ENCODE measurements around the gene MKLN1. TPM values are rescaled to one million over a fixed set of nuclear protein-coding genes. Genes with fewer than 3 reads are reported as not detected.

Gene MKLN1
- total RNA-seq, 1 experiment from 2014 or later, result 90.2 TPM

DNA sequence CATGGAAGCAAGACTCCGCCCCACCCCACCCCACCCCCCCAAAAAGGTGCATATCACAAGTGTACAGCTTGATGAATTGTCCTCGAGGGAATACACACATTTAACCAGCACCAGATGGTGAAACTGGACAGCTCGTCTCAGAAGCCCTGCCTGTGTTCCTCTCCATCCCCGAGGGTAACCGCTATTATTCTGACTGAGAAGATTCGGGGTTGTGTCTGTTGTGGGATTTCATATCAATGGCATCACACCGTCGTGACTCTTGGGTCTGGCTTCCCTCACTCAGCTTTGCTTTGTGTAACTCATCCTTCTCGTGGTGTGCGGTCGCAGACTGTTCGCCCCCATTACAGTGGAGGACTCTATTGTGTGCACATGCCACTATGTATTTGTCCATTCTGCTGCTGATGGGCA is 209.9 kb downstream of the MKLN1 start:
- TF ChIP-seq, protein P1, sequence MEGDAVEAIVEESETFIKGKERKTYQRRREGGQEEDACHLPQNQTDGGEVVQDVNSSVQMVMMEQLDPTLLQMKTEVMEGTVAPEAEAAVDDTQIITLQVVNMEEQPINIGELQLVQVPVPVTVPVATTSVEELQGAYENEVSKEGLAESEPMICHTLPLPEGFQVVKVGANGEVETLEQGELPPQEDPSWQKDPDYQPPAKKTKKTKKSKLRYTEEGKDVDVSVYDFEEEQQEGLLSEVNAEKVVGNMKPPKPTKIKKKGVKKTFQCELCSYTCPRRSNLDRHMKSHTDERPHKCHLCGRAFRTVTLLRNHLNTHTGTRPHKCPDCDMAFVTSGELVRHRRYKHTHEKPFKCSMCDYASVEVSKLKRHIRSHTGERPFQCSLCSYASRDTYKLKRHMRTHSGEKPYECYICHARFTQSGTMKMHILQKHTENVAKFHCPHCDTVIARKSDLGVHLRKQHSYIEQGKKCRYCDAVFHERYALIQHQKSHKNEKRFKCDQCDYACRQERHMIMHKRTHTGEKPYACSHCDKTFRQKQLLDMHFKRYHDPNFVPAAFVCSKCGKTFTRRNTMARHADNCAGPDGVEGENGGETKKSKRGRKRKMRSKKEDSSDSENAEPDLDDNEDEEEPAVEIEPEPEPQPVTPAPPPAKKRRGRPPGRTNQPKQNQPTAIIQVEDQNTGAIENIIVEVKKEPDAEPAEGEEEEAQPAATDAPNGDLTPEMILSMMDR (conservative IDR thresholded peaks at IDR 0.05; ENCODE audit: low read depth, low read length), result no peak
- TF ChIP-seq EZH2 (IDR thresholded peaks at IDR 0.05; ENCODE audit: borderline replicate concordance, low read depth, low read length, poor library complexity, severe bottlenecking), result no peak
- H3K36me3 ChIP-seq (ENCODE audit: insufficient read depth, low read length, poor library complexity, severe bottlenecking), result no peaks in the 10 kb centered on the region
- no peaks in the 10 kb centered on the region for H3K27me3 ChIP-seq (replicated peaks; ENCODE audit: insufficient read depth, low read depth, low read length, poor library complexity)
- no peak overlapping the region for H3K4me3 ChIP-seq (ENCODE audit: low read depth, low read length, poor library complexity, severe bottlenecking)
- ChIA-PET CTCF (no interaction called here), POLR2A (ENCODE audit: low non-redundant PET) (no interaction called here)
- H3K4me1 ChIP-seq (ENCODE audit: insufficient read depth, low read length, poor library complexity, severe bottlenecking), result peaks cover 29% of the 10 kb centered on the region
- no TSS peak for BruUV-seq (replicated peaks)
- intact Hi-C loops (cut with micrococcal nuclease; ENCODE audit: unreplicated experiment), result no loop called here
- no peaks in the 10 kb centered on the region for H3K9me3 ChIP-seq (ENCODE audit: low read depth, low read length, poor library complexity, severe bottlenecking)
- H3K27ac ChIP-seq (ENCODE audit: low read depth, low read length, poor library complexity, severe bottlenecking), result peak overlapping the region; percentile 70
- peak; percentile 32 for DNase-seq (ENCODE audit: low spot score)

DNA sequence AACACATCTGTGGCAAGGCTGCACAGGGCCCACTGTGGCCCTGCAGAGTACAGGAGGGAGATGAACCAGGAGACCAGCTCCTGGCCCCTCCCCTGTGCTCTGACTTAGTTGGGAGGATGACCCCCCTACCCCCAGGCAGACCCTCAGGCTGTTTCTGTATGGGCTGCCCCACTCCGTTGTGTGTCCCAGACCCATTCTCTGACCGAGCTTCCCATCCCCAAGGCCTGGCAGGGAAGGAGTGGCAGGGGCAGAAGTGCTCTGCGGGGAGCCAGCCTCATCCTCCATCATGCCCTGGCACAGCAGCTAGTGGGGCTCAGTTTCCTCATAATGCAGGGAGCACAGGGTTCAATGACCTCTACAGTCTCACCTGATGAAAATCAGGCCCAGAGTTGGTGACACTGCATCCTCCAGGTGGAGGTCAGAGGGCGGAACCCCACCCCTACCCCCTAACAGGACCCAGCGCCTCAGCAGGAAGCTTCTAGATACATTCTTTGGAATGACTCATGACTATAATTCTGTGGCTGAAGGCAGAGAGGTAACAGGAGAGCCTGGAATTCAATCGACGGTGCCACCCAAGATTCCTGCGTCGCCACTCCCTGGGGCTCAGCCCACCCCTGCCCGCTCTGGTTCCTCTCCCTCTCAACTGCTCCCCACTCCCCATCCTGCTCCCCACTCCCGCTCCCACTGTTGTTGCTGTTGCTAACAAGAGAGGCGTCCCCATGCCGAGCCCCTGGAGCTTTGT is 210.6 kb downstream of the MKLN1 start:
- POLR2A ChIA-PET (ENCODE audit: low non-redundant PET), result no interaction called here
- H3K36me3 ChIP-seq (ENCODE audit: insufficient read depth, low read length, poor library complexity, severe bottlenecking), result no peaks in the 10 kb centered on the region
- DNase-seq (ENCODE audit: low spot score), result no peak
- no peak overlapping the region for H3K4me3 ChIP-seq (ENCODE audit: low read depth, low read length, poor library complexity, severe bottlenecking)
- no peaks in the 10 kb centered on the region for H3K9me3 ChIP-seq (ENCODE audit: low read depth, low read length, poor library complexity, severe bottlenecking)
- no peaks in the 10 kb centered on the region for H3K27me3 ChIP-seq (replicated peaks; ENCODE audit: insufficient read depth, low read depth, low read length, poor library complexity)
- intact Hi-C loops (cut with micrococcal nuclease; ENCODE audit: unreplicated experiment), result no loop called here
- no TSS peak for BruUV-seq (replicated peaks)
- CTCF ChIA-PET, result interaction anchor here (0.5 to 1.3 kb wide), 2 partner anchors 8 to 165 kb away, joined by 4 read pairs; no protein-coding TSS in a partner anchor
- no peak for TF ChIP-seq EZH2 (IDR thresholded peaks at IDR 0.05; ENCODE audit: borderline replicate concordance, low read depth, low read length, poor library complexity, severe bottlenecking)
- TF ChIP-seq, protein P1 (conservative IDR thresholded peaks at IDR 0.05; ENCODE audit: low read depth, low read length), result no peak
- peaks cover 29% of the 10 kb centered on the region for H3K4me1 ChIP-seq (ENCODE audit: insufficient read depth, low read length, poor library complexity, severe bottlenecking)
- H3K27ac ChIP-seq (ENCODE audit: low read depth, low read length, poor library complexity, severe bottlenecking), result peak overlapping the region; percentile 70

GRCh38 chr7:131538813-131539179 is 211.1 kb downstream of the MKLN1 start:
- CTCF ChIA-PET, result interaction anchor here (0.5 to 1.3 kb wide), 2 partner anchors 8 to 166 kb away, joined by 4 read pairs; no protein-coding TSS in a partner anchor
- intact Hi-C loops (cut with micrococcal nuclease; ENCODE audit: unreplicated experiment), result no loop called here
- TF ChIP-seq, protein P1 (conservative IDR thresholded peaks at IDR 0.05; ENCODE audit: low read depth, low read length), result no peak
- TF ChIP-seq EZH2 (IDR thresholded peaks at IDR 0.05; ENCODE audit: borderline replicate concordance, low read depth, low read length, poor library complexity, severe bottlenecking), result no peak
- Histone ChIP-seq H3K36me3 (ENCODE audit: insufficient read depth, low read length, poor library complexity, severe bottlenecking) (no peaks in the 10 kb centered on the region), H3K4me1 (ENCODE audit: insufficient read depth, low read length, poor library complexity, severe bottlenecking) (peaks cover 29% of the 10 kb centered on the region), H3K9me3 (ENCODE audit: low read depth, low read length, poor library complexity, severe bottlenecking) (no peaks in the 10 kb centered on the region), H3K27me3 (replicated peaks; ENCODE audit: insufficient read depth, low read depth, low read length, poor library complexity) (no peaks in the 10 kb centered on the region), H3K4me3 (ENCODE audit: low read depth, low read length, poor library complexity, severe bottlenecking) (no peak overlapping the region), H3K27ac (ENCODE audit: low read depth, low read length, poor library complexity, severe bottlenecking) (peak overlapping the region; percentile 70)
- POLR2A ChIA-PET (ENCODE audit: low non-redundant PET), result no interaction called here
- DNase-seq (ENCODE audit: low spot score), result peak; percentile 91
- BruUV-seq (replicated peaks), result no TSS peak
